Endothelial cell of umbilical vein (primary cell): ENCODE data around the gene DPEP2.

Source experiments
- TF ChIP-seq, protein P1 (sequence below), 2 donors: IDR thresholded peaks; 1 replicate in 1 of 2; 2 replicates in 1 of 2; pipeline ENCODE4 v1.5.1; 2011; ENCODE audit warnings: low read length in 2 of 2, mild to moderate bottlenecking in 2 of 2, moderate library complexity in 2 of 2, control low read depth in 1 of 2, inconsistent platforms in 1 of 2, low read depth in 1 of 2; ENCODE audit not compliant: insufficient read depth in 1 of 2; ENCODE audit errors: extremely low read depth in 1 of 2
- TF ChIP-seq, protein P2 (sequence below): IDR thresholded peaks from 2 replicates; pipeline ENCODE4 v1.6.1; 2011; ENCODE audit not compliant: insufficient read depth, insufficient read length

GRCh38 chr16:68046106-68046505 is 46.8 kb upstream of the DPEP2 start:
- TF ChIP-seq, protein P1, sequence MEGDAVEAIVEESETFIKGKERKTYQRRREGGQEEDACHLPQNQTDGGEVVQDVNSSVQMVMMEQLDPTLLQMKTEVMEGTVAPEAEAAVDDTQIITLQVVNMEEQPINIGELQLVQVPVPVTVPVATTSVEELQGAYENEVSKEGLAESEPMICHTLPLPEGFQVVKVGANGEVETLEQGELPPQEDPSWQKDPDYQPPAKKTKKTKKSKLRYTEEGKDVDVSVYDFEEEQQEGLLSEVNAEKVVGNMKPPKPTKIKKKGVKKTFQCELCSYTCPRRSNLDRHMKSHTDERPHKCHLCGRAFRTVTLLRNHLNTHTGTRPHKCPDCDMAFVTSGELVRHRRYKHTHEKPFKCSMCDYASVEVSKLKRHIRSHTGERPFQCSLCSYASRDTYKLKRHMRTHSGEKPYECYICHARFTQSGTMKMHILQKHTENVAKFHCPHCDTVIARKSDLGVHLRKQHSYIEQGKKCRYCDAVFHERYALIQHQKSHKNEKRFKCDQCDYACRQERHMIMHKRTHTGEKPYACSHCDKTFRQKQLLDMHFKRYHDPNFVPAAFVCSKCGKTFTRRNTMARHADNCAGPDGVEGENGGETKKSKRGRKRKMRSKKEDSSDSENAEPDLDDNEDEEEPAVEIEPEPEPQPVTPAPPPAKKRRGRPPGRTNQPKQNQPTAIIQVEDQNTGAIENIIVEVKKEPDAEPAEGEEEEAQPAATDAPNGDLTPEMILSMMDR (IDR thresholded peaks at IDR 0.05; ENCODE audit: extremely low read depth in 1 of 2, insufficient read depth in 1 of 2, low read depth in 1 of 2, low read length in 2 of 2): no peak
- TF ChIP-seq, protein P2, sequence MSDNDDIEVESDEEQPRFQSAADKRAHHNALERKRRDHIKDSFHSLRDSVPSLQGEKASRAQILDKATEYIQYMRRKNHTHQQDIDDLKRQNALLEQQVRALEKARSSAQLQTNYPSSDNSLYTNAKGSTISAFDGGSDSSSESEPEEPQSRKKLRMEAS: no peak
